Measurements from ENCODE around the gene ZNF516.

DNA sequence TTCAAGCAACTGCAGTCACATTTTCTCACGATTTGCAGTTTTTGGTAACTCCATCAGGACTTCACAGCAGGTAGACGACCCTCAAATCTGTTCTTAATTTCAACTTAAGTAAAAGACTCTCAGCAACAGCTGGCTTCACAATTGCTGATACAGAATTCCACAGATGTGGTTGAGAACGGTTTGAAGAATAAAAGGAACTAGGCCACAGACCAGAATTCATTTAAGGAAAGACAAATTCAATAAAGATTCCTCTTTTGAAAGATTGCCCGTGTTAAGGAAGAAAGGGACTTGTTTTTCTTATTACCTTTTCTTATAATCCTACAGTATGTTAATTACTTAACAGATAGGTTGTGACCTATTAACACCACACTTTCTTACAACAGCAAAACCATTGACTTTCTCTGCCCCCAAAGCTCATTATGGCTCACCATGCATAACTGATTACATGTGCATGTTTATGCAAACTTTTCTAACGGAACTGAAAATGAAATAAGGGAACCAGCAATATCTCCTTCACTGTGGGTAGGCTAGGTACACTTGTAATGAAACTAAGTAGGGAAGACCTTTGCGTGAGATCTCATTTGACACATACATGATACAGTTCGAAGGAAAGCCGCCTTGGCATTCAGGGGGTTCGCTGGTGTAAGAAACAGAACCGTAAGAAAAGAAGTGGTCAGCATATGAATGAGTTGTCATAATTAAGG, 4.7 kb upstream of the ZNF516 start:
- TF ChIP-seq, protein P1, sequence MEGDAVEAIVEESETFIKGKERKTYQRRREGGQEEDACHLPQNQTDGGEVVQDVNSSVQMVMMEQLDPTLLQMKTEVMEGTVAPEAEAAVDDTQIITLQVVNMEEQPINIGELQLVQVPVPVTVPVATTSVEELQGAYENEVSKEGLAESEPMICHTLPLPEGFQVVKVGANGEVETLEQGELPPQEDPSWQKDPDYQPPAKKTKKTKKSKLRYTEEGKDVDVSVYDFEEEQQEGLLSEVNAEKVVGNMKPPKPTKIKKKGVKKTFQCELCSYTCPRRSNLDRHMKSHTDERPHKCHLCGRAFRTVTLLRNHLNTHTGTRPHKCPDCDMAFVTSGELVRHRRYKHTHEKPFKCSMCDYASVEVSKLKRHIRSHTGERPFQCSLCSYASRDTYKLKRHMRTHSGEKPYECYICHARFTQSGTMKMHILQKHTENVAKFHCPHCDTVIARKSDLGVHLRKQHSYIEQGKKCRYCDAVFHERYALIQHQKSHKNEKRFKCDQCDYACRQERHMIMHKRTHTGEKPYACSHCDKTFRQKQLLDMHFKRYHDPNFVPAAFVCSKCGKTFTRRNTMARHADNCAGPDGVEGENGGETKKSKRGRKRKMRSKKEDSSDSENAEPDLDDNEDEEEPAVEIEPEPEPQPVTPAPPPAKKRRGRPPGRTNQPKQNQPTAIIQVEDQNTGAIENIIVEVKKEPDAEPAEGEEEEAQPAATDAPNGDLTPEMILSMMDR (IDR thresholded peaks at IDR 0.05): no peak
- no peak for TF ChIP-seq POLR2A (IDR thresholded peaks at IDR 0.05)

Data from sigmoid colon (tissue), 3 donors.